RCC 7860 (cell line): ENCODE results near the gene DAGLA.

Experiments used
- DNase-seq: peaks from one replicate; pipeline ENCODE4 v3.0.0-alpha.2; 2015; ENCODE audit warnings: low spot score
- FAIRE-seq: peaks from 2 replicates; lab custom pipeline; 2012; peaks lifted over from hg19 to GRCh38; lab: Jason Lieb, UNC

DAGLA gene

DNA sequence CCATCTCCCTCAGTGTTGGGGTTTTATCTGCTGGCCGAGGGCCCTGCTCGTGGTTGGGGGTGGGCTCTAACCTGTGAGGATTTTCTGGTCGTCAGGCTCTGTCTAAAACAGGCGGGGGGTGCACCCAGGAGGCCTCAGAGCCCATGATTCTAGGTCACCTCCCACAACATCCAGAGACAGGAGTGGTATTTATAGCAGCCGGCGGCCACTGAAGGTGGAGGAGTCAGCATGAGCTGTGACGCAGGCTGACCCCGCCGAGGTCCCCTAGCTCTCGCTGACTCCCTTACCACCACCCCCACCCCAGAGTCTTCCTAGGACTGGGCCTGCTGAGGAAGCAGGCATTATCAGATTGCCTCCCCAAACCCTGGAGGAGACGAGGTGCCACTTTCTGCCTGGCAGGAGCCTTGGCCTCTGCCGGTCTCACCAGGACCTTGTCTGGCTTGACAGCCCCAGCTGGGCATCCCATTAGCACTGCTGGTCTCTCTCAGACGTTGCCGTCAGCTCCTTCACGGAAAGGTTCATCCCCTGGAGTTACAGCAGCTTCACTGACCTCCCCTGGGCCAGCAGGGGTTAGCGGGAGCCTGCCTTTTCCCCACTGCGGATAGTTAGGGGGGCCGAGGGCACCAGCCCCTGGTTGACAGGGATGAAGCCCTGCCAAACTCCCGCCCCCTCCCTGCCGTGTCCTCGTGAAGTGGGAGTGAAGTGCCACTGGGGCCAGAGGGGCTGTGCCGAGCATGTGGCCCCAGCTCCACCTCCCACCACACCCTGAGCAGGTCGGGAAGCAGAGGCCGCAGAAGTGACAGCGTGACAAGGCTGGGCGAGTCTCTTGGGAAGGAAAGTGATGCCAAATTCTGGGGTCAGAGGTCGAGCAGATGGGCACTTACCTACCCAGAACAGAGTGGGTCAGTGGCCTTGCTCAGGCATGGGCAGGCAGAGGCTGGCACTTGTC, 26.5 kb downstream of the DAGLA start:
- DNase-seq = no peak
- FAIRE-seq = no peak

DNA sequence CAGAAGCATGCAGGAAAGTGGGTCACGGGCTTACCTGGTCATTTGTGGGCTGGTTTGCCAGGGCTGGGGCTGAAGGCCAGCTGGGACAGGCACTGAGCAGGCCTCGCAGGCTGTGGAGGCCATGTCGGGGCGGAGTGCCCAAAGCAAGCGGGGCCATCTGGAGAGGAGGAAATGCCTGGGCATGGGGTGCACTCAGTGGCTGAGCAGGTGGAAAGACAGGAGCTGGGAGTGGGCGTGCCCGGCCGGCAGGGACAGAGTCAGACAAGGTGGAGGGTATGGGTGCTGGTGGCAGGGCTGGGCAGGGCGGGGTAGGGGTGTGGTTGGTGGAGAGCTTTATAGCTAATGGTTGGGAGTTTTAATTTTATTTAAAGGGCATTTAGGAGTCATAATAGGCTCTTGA, 27.4 kb downstream of the DAGLA start:
- FAIRE-seq (no peak), DNase-seq (no peak)

DNA sequence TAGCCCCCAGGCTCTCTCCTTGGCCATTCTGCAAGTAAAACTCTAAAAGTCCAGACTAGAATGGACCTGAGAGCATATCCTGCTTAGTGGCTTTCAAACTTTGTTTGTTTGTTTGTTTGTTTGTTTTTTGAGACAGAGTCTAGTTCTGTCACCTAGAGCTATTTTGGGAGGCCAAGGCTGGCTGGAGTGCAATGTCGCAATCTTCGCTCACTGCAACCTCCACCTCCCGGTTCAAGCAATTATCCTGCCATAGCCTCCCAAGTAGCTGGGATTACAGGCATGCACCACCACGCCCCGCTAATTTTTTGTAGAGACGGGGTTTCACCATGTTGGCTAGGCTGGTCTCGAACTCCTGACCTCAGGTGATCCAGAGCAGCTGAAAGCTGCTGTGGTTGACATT, 28.9 kb downstream of the DAGLA start:
- FAIRE-seq = no peak

DNA sequence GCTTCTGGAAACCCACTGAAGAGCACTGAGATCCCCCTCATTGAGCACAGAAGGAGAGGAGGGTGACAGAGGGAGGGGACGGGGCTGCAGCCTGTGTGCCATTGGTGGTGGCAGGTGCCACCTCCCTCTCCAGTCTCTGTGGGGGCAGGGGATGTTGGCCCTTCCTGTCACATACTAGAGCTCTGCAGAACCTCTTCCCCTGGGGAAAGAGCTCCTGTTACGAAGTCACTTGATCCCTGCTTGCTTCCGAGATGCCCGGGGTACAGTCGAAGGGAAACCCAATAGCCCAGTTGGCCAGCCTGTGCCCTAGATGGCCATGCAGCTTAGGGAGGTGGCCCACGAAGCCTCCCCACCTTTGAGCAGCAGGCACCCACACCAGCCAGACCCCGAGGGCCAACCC, 29.4 kb downstream of the DAGLA start:
- FAIRE-seq (no peak), DNase-seq (no peak)

More for the DNA sequence above, 28.9 kb downstream of the DAGLA start:
- no peak for DNase-seq

DNA sequence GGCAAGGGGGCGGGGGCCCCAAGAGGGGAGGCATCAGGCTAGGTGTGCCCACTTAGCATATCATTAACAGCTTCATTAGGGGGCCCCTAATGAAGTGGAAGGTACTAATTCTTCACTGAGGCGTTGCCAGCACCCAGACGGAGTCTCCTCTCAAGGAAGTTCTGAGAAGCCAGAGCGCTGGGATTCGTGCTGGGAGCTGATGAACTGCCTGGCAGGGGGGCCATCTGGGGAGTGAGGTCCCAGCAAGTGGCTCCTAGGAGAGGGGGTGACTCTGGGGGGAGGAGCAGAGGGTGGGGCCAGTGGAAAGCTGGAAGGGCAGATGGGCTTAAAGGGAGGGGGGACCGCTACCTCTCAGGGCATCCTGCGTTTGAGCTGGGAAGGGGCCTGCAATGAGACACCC, 29.8 kb downstream of the DAGLA start:
- no peak for DNase-seq
- no peak for FAIRE-seq

DNA sequence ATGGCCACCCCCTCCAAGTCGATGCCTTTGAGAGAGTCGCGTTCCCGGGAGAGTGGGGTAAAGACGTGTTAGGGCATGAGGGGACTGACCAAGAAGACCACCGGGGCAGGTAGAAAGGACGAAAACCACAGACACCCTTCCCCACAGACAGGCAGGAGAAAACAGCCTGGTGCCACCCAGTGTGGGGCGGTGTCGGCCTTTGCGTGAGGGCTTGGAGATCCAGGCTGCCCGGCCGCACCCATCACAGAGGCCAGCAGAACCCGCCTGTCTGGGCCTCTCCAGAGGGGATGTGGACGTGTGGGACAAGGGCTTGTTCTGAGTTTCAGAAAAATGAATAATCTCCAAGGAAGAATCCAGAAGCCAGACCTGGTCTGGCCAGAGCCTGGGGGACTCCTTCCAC, 30.8 kb downstream of the DAGLA start:
- FAIRE-seq (no peak), DNase-seq (no peak)

DNA sequence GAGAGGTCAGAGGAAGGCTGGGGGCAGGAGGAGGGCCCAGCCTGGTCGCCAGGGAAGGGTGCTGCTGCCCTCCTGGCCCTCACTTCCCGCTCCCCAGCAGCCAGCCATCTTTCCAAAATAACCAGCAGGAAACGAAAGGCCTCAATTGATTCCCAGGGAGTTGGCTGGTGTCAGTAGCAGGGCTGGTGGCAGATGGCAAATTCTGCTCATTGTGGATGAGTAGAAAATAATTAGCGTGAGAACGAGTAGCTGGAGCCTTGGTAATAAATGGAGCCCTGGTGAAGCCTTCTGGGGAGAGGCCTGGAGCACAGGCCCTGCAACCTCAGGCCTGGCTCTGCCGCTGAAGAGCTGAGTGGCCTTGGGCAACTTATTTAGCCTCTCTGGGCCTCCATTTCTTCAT, 31.3 kb downstream of the DAGLA start:
- DNase-seq (no peak), FAIRE-seq (no peak)

DNA sequence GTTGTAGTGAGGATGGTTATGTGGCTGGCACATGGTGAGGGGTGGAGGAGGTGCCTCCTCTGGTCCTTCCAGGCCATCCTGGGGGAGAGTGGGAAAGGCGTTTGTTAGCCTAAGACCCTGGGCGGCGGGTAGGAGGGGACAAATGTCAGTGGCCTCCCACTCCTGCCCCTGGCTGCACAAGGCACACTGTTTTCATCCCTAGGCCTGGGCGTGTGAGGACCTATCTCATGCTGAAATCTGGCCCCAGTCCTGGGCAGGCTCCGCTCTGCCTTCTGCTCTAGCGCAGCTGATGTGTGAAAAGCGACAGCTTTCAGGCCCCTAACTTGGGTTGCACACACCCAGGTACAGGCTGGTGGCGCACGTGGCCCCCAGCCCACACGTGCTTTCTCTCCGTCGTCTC, 32.1 kb downstream of the DAGLA start:
- FAIRE-seq (no peak), DNase-seq (no peak)

DNA sequence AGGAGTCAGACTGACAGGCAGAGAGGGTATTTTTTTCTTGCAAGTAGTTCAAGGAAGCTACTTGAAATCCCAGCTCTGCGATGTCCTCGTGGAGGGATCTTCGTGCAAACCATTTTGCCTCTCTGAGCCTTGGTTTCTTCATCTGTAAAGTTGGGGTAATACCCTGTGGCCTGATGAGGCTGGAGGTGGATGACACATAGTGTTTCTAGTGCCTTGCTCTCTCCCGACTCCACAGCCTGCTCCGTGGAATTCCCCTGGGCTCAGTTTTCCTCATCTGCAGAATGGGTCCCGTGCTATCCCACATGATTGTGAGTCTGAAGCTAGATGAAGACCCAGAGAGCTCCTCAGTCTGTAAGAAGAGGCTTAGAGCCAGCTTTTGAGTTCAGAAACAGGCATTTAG, 32.7 kb downstream of the DAGLA start:
- no peak for FAIRE-seq
- DNase-seq = no peak

DNA sequence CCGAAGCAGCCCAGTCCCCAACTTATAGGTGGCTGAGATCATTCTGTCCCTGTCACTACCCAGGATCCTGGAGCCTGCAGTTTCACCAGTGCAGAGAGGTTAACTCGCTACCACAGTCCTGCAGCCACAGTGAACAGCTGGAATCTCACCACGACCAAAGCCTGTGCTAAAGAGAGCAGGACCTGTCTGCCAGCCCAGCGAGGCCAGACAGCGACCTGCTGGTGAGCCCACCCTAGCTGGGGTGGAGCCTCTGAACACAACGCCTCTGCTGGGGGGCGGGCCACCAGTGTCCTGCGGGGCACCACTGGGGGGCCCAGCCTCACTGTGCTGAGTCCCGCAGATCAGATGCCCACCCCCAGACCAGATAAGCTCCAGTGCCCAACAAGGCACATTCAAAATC, 33.3 kb downstream of the DAGLA start:
- DNase-seq (no peak), FAIRE-seq (no peak)

DNA sequence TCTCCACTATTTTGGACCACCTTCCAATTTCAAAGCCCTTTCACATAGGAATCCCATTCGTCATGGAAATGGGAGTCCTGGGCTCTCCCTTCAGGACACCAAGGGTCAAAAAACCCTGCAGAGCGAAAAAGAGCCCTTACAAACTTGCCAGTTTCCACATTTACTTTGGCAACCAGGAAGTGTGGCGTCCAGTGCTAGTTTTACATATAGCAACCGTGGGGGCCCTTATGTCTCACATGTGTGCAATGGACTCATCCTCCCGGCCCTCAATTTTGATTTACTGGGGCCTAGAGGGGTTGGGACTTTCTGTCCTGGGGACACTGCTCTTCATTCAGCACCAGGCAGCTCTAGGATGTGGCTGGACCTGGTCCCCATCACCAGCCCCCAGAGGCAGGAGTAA, 33.7 kb downstream of the DAGLA start:
- no peak for FAIRE-seq
- DNase-seq = no peak

DNA sequence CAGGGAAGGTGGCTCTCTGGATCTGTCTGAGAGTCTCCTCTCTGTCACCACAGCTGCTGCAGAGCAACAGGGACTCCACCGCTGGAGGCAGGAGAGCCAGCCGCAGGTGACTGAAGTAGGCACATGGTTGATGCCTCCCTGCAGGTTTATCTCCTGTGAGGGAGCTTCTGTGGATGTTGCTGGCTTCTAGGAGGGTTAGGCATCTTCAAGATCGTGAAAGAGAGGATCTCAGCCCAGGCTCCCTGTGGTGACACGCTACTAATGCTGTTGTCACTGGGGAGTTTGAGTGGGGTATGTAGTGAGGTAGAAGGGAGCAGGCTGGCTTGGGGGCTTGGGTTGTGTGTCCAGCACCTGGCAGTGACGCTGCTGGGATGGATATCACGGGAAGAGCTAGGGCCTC, 34.1 kb downstream of the DAGLA start:
- FAIRE-seq (no peak), DNase-seq (no peak)

DNA sequence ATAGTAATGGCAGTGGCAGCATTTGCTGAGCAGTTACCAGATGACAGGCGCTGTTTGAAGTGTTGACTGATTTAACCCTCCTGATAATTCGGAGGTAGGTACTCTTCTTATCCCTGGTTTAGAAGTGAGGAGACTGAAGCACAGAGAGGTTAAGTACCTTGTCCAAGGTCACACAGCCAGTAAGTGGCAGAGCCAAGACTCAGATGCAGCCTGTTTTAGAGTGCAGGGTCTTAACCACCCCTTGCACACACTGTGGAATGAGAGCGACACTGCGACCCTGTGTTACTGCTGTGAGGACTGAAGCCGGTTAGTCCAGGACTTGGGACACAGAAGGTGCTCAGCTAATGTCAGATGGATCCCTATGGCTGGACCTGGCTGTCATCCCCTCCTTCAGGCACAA, 34.7 kb downstream of the DAGLA start:
- FAIRE-seq (no peak), DNase-seq (no peak)

DNA sequence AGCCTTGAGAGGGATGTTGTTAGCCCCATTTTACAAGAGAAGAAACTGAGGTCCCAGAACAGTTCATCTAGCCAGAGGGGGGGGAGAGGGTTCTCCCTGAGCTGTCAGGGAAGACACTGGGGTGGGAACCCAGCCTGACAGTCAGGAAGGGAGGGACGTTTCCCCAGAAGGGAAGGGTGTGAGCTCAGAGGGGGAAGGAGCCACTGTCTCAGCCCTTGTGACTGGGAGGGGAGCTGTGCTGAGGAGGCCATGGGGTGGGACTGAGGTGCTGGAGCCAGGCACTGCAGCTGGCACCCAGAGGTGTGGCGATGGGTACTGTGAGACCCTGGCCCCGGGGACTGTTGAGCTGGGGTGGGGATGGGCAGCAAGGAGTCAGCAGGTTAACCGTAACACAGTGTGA, 35.7 kb downstream of the DAGLA start:
- FAIRE-seq = no peak
- no peak for DNase-seq

DNA sequence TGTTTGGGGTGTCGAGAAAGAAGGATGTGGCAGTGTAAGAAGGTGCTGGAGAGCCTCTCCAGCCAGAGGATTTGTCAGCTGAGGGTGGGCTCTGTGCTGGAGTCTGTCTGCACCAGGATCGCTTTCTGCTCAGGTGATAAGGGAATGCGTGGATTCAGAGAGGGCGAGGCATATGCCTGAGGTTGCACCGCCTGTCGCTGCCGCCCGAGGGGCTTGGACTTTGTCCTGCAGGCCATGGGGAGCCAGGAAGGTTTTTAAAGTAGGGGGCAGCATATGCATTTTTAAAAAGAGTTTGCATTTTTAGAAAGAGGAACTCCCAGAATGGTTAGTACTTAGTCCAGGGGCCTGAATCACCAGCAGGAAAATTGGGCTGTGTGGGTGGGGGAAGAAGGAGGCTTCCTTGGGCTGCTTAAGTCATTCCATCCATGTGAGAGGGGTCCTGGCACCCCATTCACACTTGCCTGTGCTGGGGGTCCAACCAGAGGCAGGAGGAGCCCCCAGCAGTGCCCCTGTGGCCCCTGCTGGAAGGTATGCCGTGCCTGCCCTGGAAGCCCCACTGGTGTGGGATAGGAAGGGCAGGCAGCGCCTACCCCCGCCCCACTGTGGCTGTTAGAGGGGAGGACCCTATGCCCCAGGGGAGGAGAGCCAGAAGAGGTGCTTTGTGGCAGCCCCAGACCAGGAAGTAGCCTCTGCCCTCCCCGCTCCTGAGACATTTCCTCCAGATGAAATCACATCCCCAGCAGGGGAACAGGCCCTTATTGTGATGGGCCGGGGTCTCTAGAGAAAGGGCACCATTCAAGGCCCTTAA, 36.5 kb downstream of the DAGLA start:
- DNase-seq (no peak), FAIRE-seq (no peak)

DNA sequence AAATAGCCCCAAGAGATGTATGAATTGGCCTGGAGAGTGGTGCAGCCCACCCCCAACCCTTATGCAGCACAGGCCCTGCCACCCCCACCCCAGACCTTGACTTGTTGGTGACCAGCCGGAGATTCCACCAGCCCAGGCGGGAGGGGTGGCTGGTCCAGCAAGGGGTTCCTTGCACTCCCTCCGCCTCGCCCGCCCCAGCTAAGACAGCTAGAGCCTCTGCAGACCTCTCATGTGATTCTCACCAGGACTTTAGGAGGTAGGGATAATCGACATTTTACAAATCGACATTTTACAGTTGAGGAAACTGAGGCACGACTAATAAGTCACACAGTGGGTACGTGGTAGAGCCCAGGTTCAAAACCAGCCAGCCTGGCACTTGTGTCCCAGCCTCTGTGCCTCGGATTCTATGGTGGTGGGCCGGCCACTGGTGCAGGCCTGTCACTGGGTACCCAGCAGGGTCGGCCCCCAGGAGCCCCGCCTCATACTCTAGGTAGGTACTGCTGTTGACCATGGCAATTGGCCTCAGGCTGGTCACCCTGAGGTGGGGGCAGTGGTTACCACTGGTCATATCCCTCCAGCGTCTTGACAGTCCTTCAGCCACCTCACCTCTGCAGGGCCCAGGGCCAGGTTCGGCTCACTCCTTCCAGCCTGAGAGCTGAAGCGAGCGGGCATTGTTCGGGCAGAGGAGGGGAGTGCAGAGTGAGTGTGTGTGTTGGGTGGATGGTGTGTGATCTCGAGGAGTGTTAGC, 37.3 kb downstream of the DAGLA start:
- DNase-seq = no peak
- no peak for FAIRE-seq

DNA sequence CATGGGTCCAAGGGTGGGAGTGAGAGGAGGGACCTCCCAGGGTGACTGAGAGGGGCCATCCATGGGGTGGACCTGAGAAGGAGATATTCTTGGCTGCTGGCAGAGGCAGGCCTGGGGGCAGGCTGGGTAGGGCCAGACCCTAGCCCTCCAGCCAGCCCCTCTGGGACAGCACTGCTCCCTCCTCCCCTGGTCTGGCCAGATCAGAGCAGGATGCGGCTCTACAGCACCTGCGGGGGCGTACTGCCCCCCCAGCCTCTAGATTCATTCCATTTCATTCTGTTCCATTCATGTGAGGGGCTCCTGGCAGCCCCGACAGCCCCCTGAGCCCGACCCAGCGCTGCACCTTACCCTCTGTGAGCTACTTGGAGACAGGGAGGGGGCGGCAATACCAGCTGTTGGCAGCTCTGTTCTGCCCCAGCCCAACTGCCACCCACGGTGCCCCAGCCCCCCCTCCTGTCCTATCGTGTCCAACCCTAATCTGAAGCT, 37.9 kb downstream of the DAGLA start:
- FAIRE-seq (no peak), DNase-seq (no peak)

DNA sequence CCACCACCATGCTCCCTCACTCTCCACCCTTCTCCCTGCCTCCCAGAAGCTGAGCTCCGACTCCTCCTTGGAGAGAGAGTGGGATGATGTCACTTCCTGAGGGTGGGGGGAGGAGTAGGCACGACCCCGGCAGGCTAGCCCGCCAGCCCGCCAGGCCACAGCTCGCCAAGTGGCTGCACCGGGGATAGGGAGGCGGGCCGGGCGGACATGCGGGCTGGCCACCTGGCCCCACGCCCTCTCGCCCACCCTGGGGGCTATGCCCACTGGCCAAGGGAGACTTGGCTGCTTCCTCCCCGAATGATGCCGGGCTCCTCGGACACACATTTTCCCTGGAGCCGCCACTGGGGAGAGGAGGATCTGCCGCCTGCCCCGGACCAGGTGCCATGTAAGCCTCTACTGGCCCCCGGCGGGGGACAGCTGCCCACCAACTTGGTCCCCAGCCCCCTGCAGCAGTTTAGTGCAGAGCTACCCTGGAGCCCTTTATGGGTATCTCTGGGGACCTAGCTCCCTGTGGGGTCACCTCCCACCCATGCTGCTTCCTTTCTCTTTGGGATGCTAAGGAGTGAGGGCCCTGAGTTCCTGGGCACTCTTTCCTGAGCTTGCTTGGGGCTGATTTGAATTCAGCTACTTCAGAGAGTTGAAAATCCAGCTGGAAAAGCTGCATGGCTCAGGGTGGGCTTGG, 38.6 kb downstream of the DAGLA start:
- FAIRE-seq (no peak), DNase-seq (no peak)

DNA sequence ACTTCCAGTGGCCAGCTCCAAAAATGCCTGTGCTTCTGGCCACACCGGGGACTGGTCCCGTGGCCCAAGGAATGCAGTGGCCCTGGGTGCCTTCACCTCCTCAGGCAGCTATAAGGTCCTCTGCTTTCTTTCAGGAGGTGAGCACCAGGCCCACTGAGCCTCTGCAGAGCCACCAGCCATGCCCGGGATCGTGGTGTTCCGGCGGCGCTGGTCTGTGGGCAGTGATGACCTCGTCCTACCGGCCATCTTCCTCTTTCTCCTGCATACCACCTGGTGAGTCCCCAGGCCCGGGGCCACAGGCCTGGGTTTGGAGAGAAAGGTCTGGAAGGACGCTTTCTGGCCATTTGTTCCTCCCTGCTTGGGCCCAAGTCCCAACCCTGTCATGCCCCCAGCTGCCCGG, 39.8 kb downstream of the DAGLA start:
- DNase-seq (no peak), FAIRE-seq (no peak)

DNA sequence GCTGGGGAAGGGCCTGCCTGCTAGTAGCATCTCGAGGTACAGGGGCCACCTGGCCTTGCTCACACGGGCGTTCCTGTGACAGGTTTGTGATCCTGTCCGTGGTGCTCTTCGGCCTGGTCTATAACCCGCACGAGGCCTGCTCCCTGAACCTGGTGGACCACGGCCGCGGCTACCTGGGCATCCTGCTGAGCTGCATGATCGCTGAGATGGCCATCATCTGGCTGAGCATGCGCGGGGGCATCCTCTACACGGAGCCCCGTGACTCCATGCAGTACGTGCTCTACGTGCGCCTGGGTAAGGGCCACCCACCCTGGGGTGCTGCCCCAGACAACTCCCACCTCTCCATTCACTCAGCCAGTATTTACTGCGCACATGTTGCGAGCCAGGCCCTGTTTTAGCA, 40.4 kb downstream of the DAGLA start:
- FAIRE-seq (no peak), DNase-seq (no peak)

DNA sequence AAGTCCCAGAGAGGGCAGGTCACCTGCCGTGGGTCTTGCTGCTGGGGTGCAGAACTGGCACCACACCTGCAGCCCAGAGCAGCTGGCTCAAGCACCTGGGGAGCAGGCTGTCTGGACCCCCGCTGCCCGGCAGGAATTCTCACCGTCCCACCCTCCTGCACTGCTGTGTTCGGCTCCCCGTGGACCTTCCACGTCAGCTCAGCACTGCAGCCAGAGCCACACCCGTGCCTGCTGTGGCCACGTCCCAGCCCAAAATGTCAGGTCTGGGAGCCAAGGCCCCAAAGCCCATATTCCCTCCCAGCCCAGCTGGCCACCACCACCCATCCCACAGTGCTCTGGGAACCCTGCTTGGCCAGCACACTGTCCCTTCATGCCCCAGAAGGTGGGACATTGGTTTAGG, 44.2 kb downstream of the DAGLA start:
- FAIRE-seq = no peak
- DNase-seq = no peak
